Lower lobe of right lung (tissue), 2 donors: ENCODE results near the gene DEPDC5. TPM values are rescaled to one million over a fixed set of nuclear protein-coding genes. Genes with fewer than 3 reads are reported as not detected.

Source experiments
- ATAC-seq, 2 donors: fragments of 200-7000 bp; cut with Tn5 transposase; one replicate each; pipeline ENCODE4 v1.9.1; 2020 to 2022; ENCODE audit warnings: mild to moderate bottlenecking in 2 of 2, moderate library complexity in 2 of 2
- DNase-seq: peaks from one replicate; pipeline ENCODE4 v3.0.0-alpha.2; 2020
- H3K27ac ChIP-seq: fragments of 200-600 bp; one replicate; pipeline ENCODE4 v1.8.0; 2022
- H3K27me3 ChIP-seq: fragments of 200-600 bp; one replicate; pipeline ENCODE4 v1.8.0; 2022; ENCODE audit warnings: low read depth
- H3K36me3 ChIP-seq: fragments of 200-600 bp; one replicate; pipeline ENCODE4 v1.8.0; 2022; ENCODE audit warnings: mild to moderate bottlenecking
- H3K4me1 ChIP-seq: fragments of 200-600 bp; one replicate; pipeline ENCODE4 v1.8.0; 2022
- H3K4me3 ChIP-seq: fragments of 200-600 bp; one replicate; pipeline ENCODE4 v1.8.0; 2022; ENCODE audit warnings: mild to moderate bottlenecking
- H3K9me3 ChIP-seq: fragments of 200-600 bp; one replicate; pipeline ENCODE4 v1.8.0; 2022
- intact Hi-C: fragments of 100-400 bp; cut with DNase I; formaldehyde crosslinking; loops from one replicate; pipeline ENCODE4 v1.11.0; 2022
- total RNA-seq: library from RNA; stranded (reverse); fragmentation: NEBNext Ultra II Directional; extraction: Animal tissue kit (Norgen Biotek cat#: 25700); gene quantifications from one replicate; pipeline ENCODE4 v1.2.1, GENCODE V29; 2021
- TF ChIP-seq, protein P1 (sequence below): fragments of 200-600 bp; IDR thresholded peaks from one replicate; pipeline ENCODE4 v1.8.0; 2022; ENCODE audit warnings: antibody characterized with exemption, mild to moderate bottlenecking
- donor health status: DM: no; HTN: yes; CAD: no; lungs with severe emphysema.

DEPDC5 gene
- total RNA-seq, 1 donor from 2014 or later = 29.0 TPM

GRCh38 chr22:31723723-31724122, 30.1 kb upstream of the DEPDC5 start:
- Histone ChIP-seq H3K4me3 (no peak overlapping the region), H3K9me3 (no peaks in the 10 kb centered on the region), H3K27me3 (no peaks in the 10 kb centered on the region), H3K36me3 (peaks cover 78% of the 10 kb centered on the region), H3K27ac (no peak overlapping the region), H3K4me1 (no peaks in the 10 kb centered on the region)
- DNase-seq = no peak
- intact Hi-C loops = no loop called here
- ATAC-seq = no peak
- TF ChIP-seq, protein P1, sequence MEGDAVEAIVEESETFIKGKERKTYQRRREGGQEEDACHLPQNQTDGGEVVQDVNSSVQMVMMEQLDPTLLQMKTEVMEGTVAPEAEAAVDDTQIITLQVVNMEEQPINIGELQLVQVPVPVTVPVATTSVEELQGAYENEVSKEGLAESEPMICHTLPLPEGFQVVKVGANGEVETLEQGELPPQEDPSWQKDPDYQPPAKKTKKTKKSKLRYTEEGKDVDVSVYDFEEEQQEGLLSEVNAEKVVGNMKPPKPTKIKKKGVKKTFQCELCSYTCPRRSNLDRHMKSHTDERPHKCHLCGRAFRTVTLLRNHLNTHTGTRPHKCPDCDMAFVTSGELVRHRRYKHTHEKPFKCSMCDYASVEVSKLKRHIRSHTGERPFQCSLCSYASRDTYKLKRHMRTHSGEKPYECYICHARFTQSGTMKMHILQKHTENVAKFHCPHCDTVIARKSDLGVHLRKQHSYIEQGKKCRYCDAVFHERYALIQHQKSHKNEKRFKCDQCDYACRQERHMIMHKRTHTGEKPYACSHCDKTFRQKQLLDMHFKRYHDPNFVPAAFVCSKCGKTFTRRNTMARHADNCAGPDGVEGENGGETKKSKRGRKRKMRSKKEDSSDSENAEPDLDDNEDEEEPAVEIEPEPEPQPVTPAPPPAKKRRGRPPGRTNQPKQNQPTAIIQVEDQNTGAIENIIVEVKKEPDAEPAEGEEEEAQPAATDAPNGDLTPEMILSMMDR = no peak

- DNase-seq (no peak), ATAC-seq (no peak)
- TF ChIP-seq, protein P1 = no peak
- Histone ChIP-seq H3K9me3 (no peaks in the 10 kb centered on the region), H3K36me3 (peaks cover 50% of the 10 kb centered on the region), H3K27me3 (no peaks in the 10 kb centered on the region), H3K4me3 (no peak overlapping the region), H3K4me1 (no peaks in the 10 kb centered on the region), H3K27ac (no peak overlapping the region)
- intact Hi-C loops = no loop called here
These were observed 27.1 kb upstream of the DEPDC5 start for GRCh38 chr22:31726692-31727091.

- Histone ChIP-seq H3K27ac (no peak overlapping the region), H3K27me3 (no peaks in the 10 kb centered on the region), H3K36me3 (peaks cover 30% of the 10 kb centered on the region), H3K4me3 (no peak overlapping the region), H3K9me3 (no peaks in the 10 kb centered on the region), H3K4me1 (no peaks in the 10 kb centered on the region)
- TF ChIP-seq, protein P1 = no peak
- DNase-seq (no peak), ATAC-seq (no peak)
- intact Hi-C loops = no loop called here
These were observed 25.0 kb upstream of the DEPDC5 start for GRCh38 chr22:31728857-31729256.

DNA sequence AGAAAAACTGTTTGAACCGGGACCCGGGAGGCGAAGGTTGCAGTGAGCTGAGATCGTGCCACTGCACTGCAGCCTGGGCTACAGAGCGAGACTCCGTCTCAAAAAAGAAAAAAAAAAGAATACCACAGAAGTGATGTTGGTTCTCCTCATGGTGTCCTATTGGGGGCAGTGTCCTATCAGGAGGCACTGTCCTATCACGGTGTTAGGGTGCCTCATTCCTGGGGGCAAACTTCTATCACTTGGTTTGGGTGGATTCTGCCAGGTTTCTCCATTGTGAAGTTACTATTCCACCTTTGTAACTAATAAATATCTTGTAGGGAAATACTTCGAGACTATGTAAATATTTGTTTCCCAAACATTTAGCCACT, 23.5 kb upstream of the DEPDC5 start:
- Histone ChIP-seq H3K27me3 (no peaks in the 10 kb centered on the region), H3K9me3 (no peaks in the 10 kb centered on the region), H3K4me1 (no peaks in the 10 kb centered on the region), H3K36me3 (peaks cover 23% of the 10 kb centered on the region), H3K4me3 (no peak overlapping the region), H3K27ac (no peak overlapping the region)
- ATAC-seq (no peak), DNase-seq (no peak)
- TF ChIP-seq, protein P1 = no peak
- intact Hi-C loops = no loop called here

- Histone ChIP-seq H3K27me3 (no peaks in the 10 kb centered on the region), H3K4me1 (no peaks in the 10 kb centered on the region), H3K27ac (no peak overlapping the region), H3K9me3 (no peaks in the 10 kb centered on the region), H3K36me3 (peaks cover 24% of the 10 kb centered on the region), H3K4me3 (no peak overlapping the region)
- TF ChIP-seq, protein P1 = no peak
- DNase-seq (no peak), ATAC-seq (no peak)
- intact Hi-C loops = no loop called here
These were observed 21.6 kb upstream of the DEPDC5 start for GRCh38 chr22:31732089-31732829.
